ENCODE data around the gene MYO1D. TPM values are rescaled to one million over a fixed set of nuclear protein-coding genes. Genes with fewer than 3 reads are reported as not detected.
A peak's percentile ranks its signal among the peaks of the same experiment; 100 is the strongest.

MYO1D gene
- total RNA-seq, 1 experiment from 2014 or later: 35.7 TPM

DNA sequence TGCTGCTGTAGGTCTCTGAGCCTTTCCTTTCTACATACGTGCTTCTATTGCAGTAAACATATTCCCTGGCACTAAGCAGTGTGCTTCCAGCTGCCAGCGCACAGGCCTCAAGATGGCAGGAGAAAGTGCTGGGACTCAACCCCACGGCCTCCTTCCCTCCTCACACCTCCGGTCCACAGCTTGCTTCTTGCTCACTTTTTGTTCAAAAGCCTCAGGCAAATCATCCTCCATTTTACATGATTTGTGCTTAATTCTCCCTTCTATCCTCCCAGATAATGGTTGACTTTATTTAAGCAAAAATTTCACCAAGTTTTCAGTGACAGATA lies 384.7 kb downstream of the MYO1D start (continued):
- TF ChIP-seq ELF1 (IDR thresholded peaks at IDR 0.05; ENCODE audit: borderline replicate concordance, low read depth) (no peak), SIN3A (IDR thresholded peaks at IDR 0.05; ENCODE audit: low read depth) (no peak), CEBPB (IDR thresholded peaks at IDR 0.05; ENCODE audit: low read depth) (no peak), SP1 (IDR thresholded peaks at IDR 0.05; ENCODE audit: low read depth) (no peak)

DNA sequence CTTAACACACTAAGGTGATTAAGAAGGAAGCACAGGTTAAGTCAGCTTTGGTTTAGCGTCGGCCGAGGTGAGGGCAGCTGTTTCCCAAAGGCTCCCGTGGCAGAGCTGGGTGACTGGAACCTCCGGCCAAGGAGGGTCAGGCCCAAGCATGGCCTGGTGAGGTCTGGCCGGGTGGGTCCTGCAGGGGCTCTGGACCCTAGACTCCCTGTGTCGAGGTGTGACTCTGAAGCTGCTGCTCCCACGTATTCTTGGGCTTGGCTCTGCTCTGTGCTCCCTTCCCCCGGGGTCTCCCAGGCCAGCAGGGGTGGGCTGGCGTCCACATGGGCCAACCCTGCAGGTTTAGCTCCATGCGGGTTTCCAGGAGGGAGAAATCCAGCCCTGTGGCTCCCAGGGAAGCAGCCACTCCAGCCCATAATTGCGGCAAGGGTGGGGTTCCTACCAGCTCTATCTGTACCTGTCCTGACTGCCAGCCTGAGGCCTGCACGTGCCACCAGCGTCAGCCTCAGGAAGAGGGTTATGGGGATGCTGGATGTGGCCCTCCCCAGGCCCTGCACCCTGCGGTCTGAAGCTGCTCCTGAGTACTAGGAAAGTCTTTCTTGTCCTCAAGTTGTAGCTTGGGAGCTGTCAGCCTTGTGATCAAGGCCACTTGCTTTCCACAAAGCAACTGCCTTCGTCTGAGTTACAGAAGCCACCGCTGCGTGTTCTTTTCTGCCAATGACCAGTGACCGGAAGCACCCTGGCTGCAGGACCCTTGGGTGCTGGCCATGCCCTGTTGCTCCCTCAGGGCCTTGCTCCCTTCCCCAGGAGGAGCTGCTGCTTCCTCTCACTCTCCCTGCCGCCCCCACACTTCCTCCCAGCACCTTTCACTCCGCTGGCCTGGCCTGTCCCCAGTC lies 385.3 kb downstream of the MYO1D start:
- H3K4me2 ChIP-seq (ENCODE audit: low read length): peak overlapping the region; percentile 43; the same call in 1 of the 2 replicates
- intact Hi-C loops (cut with micrococcal nuclease): no loop called here
- ATAC-seq: no peak
- ChIA-PET POLR2A (no interaction called here), CTCF (interaction anchor here (0.9 to 1.0 kb wide), 2 partner anchors 29 to 30 kb away, joined by 3 read pairs; no protein-coding TSS in a partner anchor), RAD21 (ENCODE audit: low non-redundant PET in 1 of 2, low total read pairs in 2 of 2, uncharacterized antibody in 2 of 2, unreplicated experiment in 2 of 2) (no interaction called here)
- H3K9me3 ChIP-seq (ENCODE audit: control insufficient read depth in 1 of 2, insufficient read depth in 1 of 2, low read depth in 1 of 2, low read length in 2 of 2): no peaks in the 10 kb centered on the region
- H3K27ac ChIP-seq (ENCODE audit: low read depth, low read length): no peak overlapping the region
- peaks cover 11 to 33% of the 10 kb centered on the region in 2 experiments for H3K4me1 ChIP-seq (ENCODE audit: control insufficient read depth in 1 of 2, insufficient read depth in 2 of 2, low read length in 2 of 2)
- no peak overlapping the region for H2AFZ ChIP-seq (ENCODE audit: low read depth, low read length, poor library complexity, severe bottlenecking)
- H3K36me3 ChIP-seq (ENCODE audit: control insufficient read depth in 1 of 2, insufficient read depth in 2 of 2, low read length in 2 of 2): no peaks in the 10 kb centered on the region; a peak in 1 of 4 replicates
- DNase-seq (ENCODE audit: low read depth, low spot score): no peak
- TF ChIP-seq EGR1 (IDR thresholded peaks at IDR 0.05; ENCODE audit: low read depth) (peak; percentile 66), POLR2AphosphoS5 (IDR thresholded peaks at IDR 0.05; ENCODE audit: low read depth, low read length) (no peak)
- H3K4me3 ChIP-seq (replicated peaks in 1 of 2; ENCODE audit: low read depth in 1 of 2, low read length in 2 of 2): no peak overlapping the region
- no peaks in the 10 kb centered on the region for H4K20me1 ChIP-seq (ENCODE audit: insufficient read depth)
- BruUV-seq (replicated peaks): no TSS peak
- H3K9ac ChIP-seq (ENCODE audit: low read length): no peak overlapping the region
- H3K79me2 ChIP-seq (ENCODE audit: insufficient read depth, low read length): no peaks in the 10 kb centered on the region
- no peaks in the 10 kb centered on the region for H3K9me2 ChIP-seq (ENCODE audit: insufficient read depth)
- H3K27me3 ChIP-seq (ENCODE audit: insufficient read depth, low read length): no peaks in the 10 kb centered on the region

DNA sequence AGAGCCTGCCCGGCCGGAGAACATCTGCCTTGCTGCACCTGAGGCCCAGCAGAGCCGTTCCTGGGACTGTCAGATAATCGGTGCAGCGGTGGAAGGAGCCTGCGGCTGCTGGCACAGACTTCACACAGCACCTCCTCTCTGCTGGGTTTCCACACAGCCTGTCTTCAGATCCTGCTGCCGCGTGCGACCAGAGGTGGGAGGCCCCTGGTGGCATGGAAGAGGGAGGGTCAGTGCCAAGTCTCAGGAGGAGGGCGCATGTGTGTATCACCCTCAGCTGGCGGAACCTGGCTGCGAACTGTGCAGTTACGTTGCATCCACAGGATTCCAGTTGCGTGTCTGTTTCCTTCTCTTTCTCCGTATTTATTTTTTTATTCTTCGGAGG lies 386.8 kb downstream of the MYO1D start:
- no peak overlapping the region for H3K27ac ChIP-seq (ENCODE audit: low read depth, low read length)
- CTCF ChIA-PET: no interaction called here
- RAD21 ChIA-PET (ENCODE audit: low non-redundant PET in 1 of 2, low total read pairs in 2 of 2, uncharacterized antibody in 2 of 2, unreplicated experiment in 2 of 2): no interaction called here
- peaks cover 15 to 33% of the 10 kb centered on the region in 2 experiments for H3K4me1 ChIP-seq (ENCODE audit: control insufficient read depth in 1 of 2, insufficient read depth in 2 of 2, low read length in 2 of 2)
- H3K9me2 ChIP-seq (ENCODE audit: insufficient read depth): no peaks in the 10 kb centered on the region
- intact Hi-C loops (cut with micrococcal nuclease): no loop called here
- ATAC-seq (no peak), DNase-seq (ENCODE audit: low read depth, low spot score) (no peak)
- no peak overlapping the region for H3K4me3 ChIP-seq (replicated peaks in 1 of 2; ENCODE audit: low read depth in 1 of 2, low read length in 2 of 2)
- H3K27me3 ChIP-seq (ENCODE audit: insufficient read depth, low read length): no peaks in the 10 kb centered on the region
- TF ChIP-seq CEBPB (IDR thresholded peaks at IDR 0.05; ENCODE audit: low read depth): no peak
- no peaks in the 10 kb centered on the region for H3K79me2 ChIP-seq (ENCODE audit: insufficient read depth, low read length)
- H3K4me2 ChIP-seq (ENCODE audit: low read length): no peak overlapping the region
- H3K9ac ChIP-seq (ENCODE audit: low read length): no peak overlapping the region
- no peaks in the 10 kb centered on the region for H4K20me1 ChIP-seq (ENCODE audit: insufficient read depth)
- no peaks in the 10 kb centered on the region; a peak in 1 of 4 replicates for H3K36me3 ChIP-seq (ENCODE audit: control insufficient read depth in 1 of 2, insufficient read depth in 2 of 2, low read length in 2 of 2)
- no peaks in the 10 kb centered on the region for H3K9me3 ChIP-seq (ENCODE audit: control insufficient read depth in 1 of 2, insufficient read depth in 1 of 2, low read depth in 1 of 2, low read length in 2 of 2)
- POLR2A ChIA-PET: no interaction called here
- no peak overlapping the region for H2AFZ ChIP-seq (ENCODE audit: low read depth, low read length, poor library complexity, severe bottlenecking)
- BruUV-seq (replicated peaks): no TSS peak

Measured in HCT116 (cell line).